ENCODE results near the gene SLMAP.

DNA sequence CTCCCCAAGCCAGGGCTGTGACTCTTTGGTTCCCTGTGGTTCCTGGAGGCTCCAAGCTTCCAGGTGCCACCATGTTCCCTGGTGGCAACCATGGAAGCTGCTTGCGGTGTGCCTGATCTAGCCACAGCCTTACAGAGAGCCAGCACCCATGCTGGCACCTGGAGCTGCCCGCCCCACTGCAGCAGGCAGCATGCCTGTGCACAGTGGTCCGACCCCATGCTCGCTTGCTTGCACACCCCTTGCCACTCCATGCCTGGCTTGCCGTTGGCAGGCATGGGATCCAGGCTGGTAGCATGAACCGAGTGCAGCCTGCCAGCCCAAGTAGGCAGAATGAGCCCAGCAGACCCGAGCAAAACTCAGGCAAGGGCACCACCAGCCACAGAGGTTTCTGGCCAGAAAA, 53.9 kb downstream of the SLMAP start:
- TF ChIP-seq, protein P1, sequence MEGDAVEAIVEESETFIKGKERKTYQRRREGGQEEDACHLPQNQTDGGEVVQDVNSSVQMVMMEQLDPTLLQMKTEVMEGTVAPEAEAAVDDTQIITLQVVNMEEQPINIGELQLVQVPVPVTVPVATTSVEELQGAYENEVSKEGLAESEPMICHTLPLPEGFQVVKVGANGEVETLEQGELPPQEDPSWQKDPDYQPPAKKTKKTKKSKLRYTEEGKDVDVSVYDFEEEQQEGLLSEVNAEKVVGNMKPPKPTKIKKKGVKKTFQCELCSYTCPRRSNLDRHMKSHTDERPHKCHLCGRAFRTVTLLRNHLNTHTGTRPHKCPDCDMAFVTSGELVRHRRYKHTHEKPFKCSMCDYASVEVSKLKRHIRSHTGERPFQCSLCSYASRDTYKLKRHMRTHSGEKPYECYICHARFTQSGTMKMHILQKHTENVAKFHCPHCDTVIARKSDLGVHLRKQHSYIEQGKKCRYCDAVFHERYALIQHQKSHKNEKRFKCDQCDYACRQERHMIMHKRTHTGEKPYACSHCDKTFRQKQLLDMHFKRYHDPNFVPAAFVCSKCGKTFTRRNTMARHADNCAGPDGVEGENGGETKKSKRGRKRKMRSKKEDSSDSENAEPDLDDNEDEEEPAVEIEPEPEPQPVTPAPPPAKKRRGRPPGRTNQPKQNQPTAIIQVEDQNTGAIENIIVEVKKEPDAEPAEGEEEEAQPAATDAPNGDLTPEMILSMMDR (IDR thresholded peaks at IDR 0.05; ENCODE audit: borderline replicate concordance, extremely low read depth, low read length, poor library complexity, severe bottlenecking), result no peak
- TF ChIP-seq EZH2 (IDR thresholded peaks at IDR 0.05; ENCODE audit: borderline replicate concordance, low read depth, low read length, severe bottlenecking), result no peak
